Measurements from ENCODE around the gene SOX1. TPM values are rescaled to one million over a fixed set of nuclear protein-coding genes. Genes with fewer than 3 reads are reported as not detected.

SOX1 gene
- total RNA-seq, 1 donor from 2014 or later: not detected

DNA sequence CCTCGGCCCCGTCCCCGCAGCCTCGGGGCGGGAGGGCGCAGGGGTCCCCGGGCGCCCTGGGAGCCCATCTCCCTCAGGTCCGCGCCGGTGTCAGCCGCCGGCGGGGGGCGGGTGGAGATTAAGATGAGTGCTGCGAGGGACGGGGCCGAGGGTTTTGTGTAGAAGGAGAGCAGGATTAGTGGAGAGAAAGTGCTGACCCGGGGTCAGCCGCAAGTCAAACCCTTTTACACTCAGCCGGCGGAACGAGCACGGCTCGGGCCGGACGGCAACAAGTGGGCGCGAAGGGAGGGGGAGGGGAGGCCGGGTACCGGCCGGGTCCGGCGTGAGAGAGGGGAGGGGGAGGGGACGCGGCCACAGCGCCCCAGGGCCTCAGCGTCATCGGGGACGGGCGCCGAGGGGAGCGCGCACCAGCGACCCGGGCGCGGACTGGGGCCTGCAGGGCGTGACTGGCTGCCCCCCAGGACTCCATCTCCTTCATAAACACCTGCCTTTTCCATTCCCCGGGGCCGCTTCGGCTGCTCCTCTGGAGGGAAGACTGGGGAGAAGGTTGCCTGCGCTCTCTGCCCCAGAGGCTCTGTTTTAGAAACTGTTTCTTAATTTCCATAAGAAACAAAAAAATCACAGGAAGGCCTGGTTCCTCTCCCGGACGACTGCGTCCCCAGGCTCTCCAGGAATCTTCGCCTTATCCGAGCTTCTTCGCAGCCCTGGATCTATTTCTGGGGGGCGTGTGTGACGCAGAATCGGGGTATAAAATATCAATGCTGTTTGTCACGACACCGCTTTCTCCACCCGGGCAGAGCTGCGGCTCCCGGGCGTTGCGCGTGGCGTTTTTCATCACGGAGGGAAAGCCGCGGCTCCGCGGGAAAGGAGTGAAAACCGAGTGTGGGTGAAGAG, 6.5 kb downstream of the SOX1 start:
- Histone ChIP-seq H3K9me3 (replicated peaks) (no peaks in the 10 kb centered on the region), H3K4me1 (peaks cover 30% of the 10 kb centered on the region), H3K27me3 (ENCODE audit: low read depth) (peaks cover 100% of the 10 kb centered on the region), H3K36me3 (no peaks in the 10 kb centered on the region), H3K27ac (replicated peaks) (no peak overlapping the region), H3K4me3 (peak overlapping the region; percentile 45)
- TF ChIP-seq, protein P1, sequence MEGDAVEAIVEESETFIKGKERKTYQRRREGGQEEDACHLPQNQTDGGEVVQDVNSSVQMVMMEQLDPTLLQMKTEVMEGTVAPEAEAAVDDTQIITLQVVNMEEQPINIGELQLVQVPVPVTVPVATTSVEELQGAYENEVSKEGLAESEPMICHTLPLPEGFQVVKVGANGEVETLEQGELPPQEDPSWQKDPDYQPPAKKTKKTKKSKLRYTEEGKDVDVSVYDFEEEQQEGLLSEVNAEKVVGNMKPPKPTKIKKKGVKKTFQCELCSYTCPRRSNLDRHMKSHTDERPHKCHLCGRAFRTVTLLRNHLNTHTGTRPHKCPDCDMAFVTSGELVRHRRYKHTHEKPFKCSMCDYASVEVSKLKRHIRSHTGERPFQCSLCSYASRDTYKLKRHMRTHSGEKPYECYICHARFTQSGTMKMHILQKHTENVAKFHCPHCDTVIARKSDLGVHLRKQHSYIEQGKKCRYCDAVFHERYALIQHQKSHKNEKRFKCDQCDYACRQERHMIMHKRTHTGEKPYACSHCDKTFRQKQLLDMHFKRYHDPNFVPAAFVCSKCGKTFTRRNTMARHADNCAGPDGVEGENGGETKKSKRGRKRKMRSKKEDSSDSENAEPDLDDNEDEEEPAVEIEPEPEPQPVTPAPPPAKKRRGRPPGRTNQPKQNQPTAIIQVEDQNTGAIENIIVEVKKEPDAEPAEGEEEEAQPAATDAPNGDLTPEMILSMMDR (IDR thresholded peaks at IDR 0.05; ENCODE audit: borderline replicate concordance): no peak
- intact Hi-C loops (cut with micrococcal nuclease): no loop called here
- no peak for DNase-seq

DNA sequence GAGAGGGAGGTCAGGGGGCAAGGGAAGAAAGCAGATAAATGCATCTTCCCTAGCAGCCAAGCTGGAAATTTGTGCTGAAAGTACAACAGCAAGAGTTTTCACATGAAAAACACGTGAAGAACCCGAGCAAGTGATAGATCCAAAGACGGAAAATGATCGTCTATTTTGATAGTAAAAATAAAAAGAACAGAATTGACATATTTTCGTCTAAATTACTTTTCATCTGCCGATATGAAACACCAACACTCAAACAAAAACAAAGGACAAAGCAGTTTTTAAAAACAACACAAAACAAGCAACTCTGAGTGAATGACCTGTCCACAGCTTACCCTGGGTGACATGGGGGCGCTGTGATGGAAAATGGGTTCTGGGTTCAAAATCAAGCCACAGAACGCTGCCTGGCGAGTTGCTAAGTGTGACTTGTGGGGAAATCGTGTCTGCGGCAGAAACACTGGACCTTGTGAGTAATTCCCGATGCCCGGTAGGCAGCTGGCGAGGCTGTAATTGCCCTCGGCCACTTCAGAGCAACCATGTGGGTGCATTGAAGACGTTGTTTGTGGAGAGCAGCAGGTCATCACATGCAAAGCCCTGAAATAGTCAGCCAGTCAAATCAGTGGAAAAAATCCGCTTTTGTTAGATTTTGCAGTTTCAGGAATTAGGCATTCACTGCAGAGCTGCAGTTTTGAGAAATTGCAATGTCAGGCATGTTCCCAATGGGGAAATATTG, 7.4 kb downstream of the SOX1 start:
- Histone ChIP-seq H3K27ac (replicated peaks) (no peak overlapping the region), H3K4me3 (peak overlapping the region; percentile 45), H3K36me3 (no peaks in the 10 kb centered on the region), H3K9me3 (replicated peaks) (no peaks in the 10 kb centered on the region), H3K27me3 (ENCODE audit: low read depth) (peaks cover 100% of the 10 kb centered on the region), H3K4me1 (peaks cover 23% of the 10 kb centered on the region)
- DNase-seq: no peak
- intact Hi-C loops (cut with micrococcal nuclease): no loop called here
- TF ChIP-seq, protein P1 (IDR thresholded peaks at IDR 0.05; ENCODE audit: borderline replicate concordance): no peak

DNA sequence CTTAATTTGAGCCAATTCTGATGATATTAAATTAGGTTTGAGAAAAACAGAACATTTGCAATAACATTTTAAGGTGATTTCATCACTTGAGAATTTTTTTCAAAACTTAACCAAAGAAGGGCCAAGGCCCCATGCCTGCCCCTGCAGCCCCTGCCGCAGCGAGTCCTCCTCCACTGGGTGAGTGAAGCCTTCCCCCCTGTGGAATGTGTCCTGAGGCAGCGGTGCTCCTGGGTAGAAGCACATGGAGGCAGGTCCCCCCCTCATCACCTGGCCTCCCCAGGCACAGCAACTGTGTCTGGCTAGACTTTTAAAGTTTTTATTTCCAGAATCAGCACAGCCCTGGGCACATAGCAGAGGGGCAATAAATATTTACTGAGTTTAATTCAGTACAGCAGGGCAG, 10.8 kb downstream of the SOX1 start:
- Histone ChIP-seq H3K4me1 (peaks cover 17% of the 10 kb centered on the region), H3K27me3 (ENCODE audit: low read depth) (peaks cover 100% of the 10 kb centered on the region)
- intact Hi-C loops (cut with micrococcal nuclease): no loop called here

DNA sequence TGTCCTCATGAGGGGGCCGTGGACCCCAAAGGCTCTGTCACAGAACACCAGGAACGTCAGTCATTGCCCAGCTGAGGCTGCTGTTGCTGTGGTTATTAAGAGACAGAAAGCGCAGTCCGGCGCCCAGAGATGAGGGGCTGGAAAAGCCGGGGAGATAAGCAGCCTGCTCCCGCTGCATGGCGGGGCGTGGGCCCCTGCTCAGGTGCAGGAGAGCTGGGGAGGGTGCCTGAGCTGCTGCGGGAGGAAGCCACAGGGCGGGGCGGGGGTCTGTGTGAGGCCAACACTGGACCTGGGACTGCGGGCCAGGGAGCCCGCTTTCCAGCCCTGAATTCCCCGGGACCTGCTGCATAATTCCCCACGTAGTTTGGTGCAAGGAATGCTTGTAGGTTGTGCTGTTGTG, 11.3 kb downstream of the SOX1 start:
- no peak overlapping the region for H3K4me3 ChIP-seq
- no peak overlapping the region for H3K27ac ChIP-seq (replicated peaks)
- no peak for DNase-seq
- H3K27me3 ChIP-seq (ENCODE audit: low read depth): peaks cover 100% of the 10 kb centered on the region
- intact Hi-C loops (cut with micrococcal nuclease): no loop called here
- TF ChIP-seq, protein P1 (IDR thresholded peaks at IDR 0.05; ENCODE audit: borderline replicate concordance): no peak
- peaks cover 12% of the 10 kb centered on the region for H3K4me1 ChIP-seq
- no peaks in the 10 kb centered on the region for H3K36me3 ChIP-seq
- peaks cover 5% of the 10 kb centered on the region for H3K9me3 ChIP-seq (replicated peaks)

More for the DNA sequence above, 10.8 kb downstream of the SOX1 start:
- Histone ChIP-seq H3K9me3 (replicated peaks) (no peaks in the 10 kb centered on the region), H3K4me3 (no peak overlapping the region), H3K27ac (replicated peaks) (no peak overlapping the region), H3K36me3 (no peaks in the 10 kb centered on the region)
- TF ChIP-seq, protein P1 (IDR thresholded peaks at IDR 0.05; ENCODE audit: borderline replicate concordance): no peak
- DNase-seq: no peak

DNA sequence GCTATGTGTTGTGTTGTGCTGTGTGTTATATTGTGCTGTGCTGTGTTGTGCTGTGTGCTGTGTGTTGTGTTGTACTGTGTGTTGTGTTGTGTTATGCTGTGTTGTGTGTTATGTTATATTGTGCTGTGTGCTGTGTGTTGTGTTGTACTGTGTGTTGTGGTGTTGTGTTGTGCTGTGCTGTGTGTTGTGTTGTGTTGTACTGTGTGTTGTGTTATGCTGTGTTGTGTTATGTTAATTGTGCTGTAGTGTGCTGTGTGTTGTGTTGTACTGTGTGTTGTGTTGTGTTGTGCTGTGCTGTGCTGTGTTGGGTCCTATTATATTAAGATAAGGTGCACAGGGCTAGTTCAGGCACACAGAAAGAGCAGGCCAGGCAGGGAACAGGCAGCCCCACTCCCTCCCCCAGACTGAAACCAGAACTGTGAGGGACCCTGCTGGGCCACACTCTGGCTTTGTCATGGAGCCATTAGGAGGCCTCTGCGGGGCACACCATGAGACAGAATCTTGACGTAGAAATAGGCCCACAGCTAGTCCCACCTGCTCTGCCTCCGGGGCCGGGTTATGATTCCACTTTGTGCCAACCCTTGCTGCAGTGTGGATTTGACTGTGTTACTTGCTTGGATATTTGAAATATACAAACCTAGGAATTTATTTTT, 12.1 kb downstream of the SOX1 start:
- intact Hi-C loops (cut with micrococcal nuclease): no loop called here
- H3K9me3 ChIP-seq (replicated peaks): peaks cover 12% of the 10 kb centered on the region
- DNase-seq: no peak
- H3K27me3 ChIP-seq (ENCODE audit: low read depth): peaks cover 100% of the 10 kb centered on the region
- TF ChIP-seq, protein P1 (IDR thresholded peaks at IDR 0.05; ENCODE audit: borderline replicate concordance): no peak
- no peak overlapping the region for H3K4me3 ChIP-seq
- H3K36me3 ChIP-seq: no peaks in the 10 kb centered on the region
- no peak overlapping the region for H3K27ac ChIP-seq (replicated peaks)
- H3K4me1 ChIP-seq: peaks cover 4% of the 10 kb centered on the region
